Nasal cavity respiratory epithelium epithelial cell of viscerocranial mucosa (primary cell): ENCODE data around the gene MATR3. TPM values are rescaled to one million over a fixed set of nuclear protein-coding genes. Genes with fewer than 3 reads are reported as not detected.

Experiments
- total RNA-seq: library from RNA; depleted of rRNA; stranded (reverse); fragments of >200 nt; gene quantifications from 2 replicates; pipeline ENCODE4 v1.2.3, GENCODE V29; 2014

The MATR3 gene
- total RNA-seq = 186 and 265 TPM in 2 replicates

GRCh38 chr5:139293507-139294373 lies at the start of gene MATR3:
TSS of gene MATR3 (plus strand) at chr5:139293740. CDS start at chr5:139307416, 13,676 bp downstream.

DNA sequence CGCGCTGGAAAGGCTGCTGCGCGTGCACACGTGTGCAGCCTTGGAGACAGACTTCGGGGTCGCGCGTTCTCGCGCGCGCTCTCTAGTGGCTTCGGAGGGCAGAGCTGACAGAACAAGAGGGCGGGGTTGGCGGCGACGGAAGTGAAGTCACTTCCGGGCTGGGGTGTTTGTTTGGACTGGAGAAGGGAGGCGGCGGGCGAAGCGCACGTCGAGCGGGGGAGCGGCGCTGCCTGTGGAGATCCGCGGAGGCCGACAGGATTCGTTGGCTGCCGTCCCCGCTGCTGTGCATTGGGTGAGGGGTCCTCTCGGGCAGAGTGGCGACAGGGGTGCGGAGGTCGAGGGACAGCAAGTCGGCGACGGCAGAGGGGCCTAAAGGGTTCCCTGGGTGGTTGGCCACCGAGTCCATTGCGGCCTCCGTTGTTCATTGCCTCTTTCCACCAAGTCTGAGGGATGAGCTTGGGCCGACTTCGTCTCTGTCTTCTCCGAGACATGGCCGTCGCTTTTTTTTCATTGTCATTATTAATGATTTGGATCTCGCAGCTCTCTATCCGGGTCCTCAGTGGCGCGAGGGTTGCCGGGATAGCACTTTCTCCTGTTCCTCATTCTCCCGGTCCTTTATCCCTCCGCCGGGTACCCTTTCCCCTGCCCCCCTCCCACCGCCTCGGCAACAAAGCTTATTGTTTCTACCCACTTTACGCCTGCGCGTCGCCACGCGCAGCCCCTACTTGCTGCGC lies 48.3 kb downstream of the MATR3 start, which contains the start of gene PAIP2:
PAIP2 (plus strand) TSS at position 166 of the 734 bp plus-strand sequence. CDS start 21,931 bp downstream, outside the sequence.

Other genes starting within 250 kb of the MATR3 start
- gene SIL1, start 95.4 kb upstream of the MATR3 start, total RNA-seq = 66.1 and 94.7 TPM in 2 replicates
- gene PAIP2, start 48.1 kb downstream of the MATR3 start, total RNA-seq = 52.5 and 92.6 TPM in 2 replicates
- gene SLC23A1, start 89.6 kb downstream of the MATR3 start, total RNA-seq = under 0.01 TPM in 1 of 2 replicates, not detected in the other
- gene MZB1, start 96.2 kb downstream of the MATR3 start, total RNA-seq = 0.07 and 0.34 TPM in 2 replicates
- 0.78 and 1.4 TPM in 2 replicates for gene PROB1, start 101.4 kb downstream of the MATR3 start, total RNA-seq
- gene SPATA24, start 110.3 kb downstream of the MATR3 start, total RNA-seq = 4.1 and 4.4 TPM in 2 replicates
- gene DNAJC18, start 145.8 kb downstream of the MATR3 start, total RNA-seq = 1.4 and 3.8 TPM in 2 replicates
- not detected in 2 replicates for gene ECSCR, start 169.0 kb downstream of the MATR3 start, total RNA-seq
- gene SMIM33, start 177.3 kb downstream of the MATR3 start, total RNA-seq = not detected in 2 replicates
- gene STING1, start 189.0 kb downstream of the MATR3 start, total RNA-seq = 3.4 and 11.2 TPM in 2 replicates